WTC11 (cell line): ENCODE measurements around the gene NOS3. TPM values are rescaled to one million over a fixed set of nuclear protein-coding genes. Genes with fewer than 3 reads are reported as not detected.
A peak's percentile ranks its signal among the peaks of the same experiment; 100 is the strongest.

Source experiments
- ATAC-seq: fragments of 200-7000 bp; cut with Tn5 transposase; 2 replicates; pipeline ENCODE4 v1.10.0; 2021; ENCODE audit warnings: mild to moderate bottlenecking, moderate library complexity
- CTCF ChIA-PET: fragments of 300-600 bp; sonication (Branson Sonifier 250); formaldehyde crosslinking; loops from one replicate; lab custom pipeline; 2021; ENCODE audit warnings: antibody characterized with exemption; lab: Charles Lee
- POLR2A ChIA-PET: fragments of 350-600 bp; sonication (Branson Sonifier 250); formaldehyde crosslinking; loops from one replicate; lab custom pipeline; 2021; ENCODE audit warnings: antibody characterized with exemption; lab: Charles Lee
- DNase-seq: peaks from one replicate; pipeline ENCODE4 v3.0.0; 2021; ENCODE audit warnings: low spot score
- H3K27ac Mint-ChIP-seq: 2 replicates; pipeline ENCODE4 v1.8.0; 2021; ENCODE audit warnings: mixed read lengths
- H3K27me3 Mint-ChIP-seq: 2 replicates; pipeline ENCODE4 v1.8.0; 2021; ENCODE audit warnings: low read depth, mild to moderate bottlenecking, moderate library complexity, mixed read lengths
- H3K36me3 Mint-ChIP-seq: 2 replicates; pipeline ENCODE4 v1.8.0; 2021; ENCODE audit warnings: mixed read lengths
- H3K4me1 Mint-ChIP-seq: 2 replicates; pipeline ENCODE4 v1.8.0; 2022; ENCODE audit warnings: mixed read lengths
- H3K4me3 Mint-ChIP-seq: 2 replicates; pipeline ENCODE4 v1.8.0; 2021; ENCODE audit warnings: mild to moderate bottlenecking, moderate library complexity, mixed read lengths
- H3K9me3 Mint-ChIP-seq: 2 replicates; pipeline ENCODE4 v1.8.0; 2021; ENCODE audit warnings: mixed read lengths
- CREM ChIP-seq: sonication (generic); formaldehyde crosslinking; IDR thresholded peaks from 2 replicates; pipeline ENCODE4 v1.8.1; 2022; ENCODE audit warnings: mild to moderate bottlenecking, missing genetic modification reagents, moderate library complexity
- EMX1 ChIP-seq: fragments of 250-450 bp; sonication (Bioruptor Pico); IDR thresholded peaks from 2 replicates; pipeline ENCODE4 v1.8.0; 2021; ENCODE audit warnings: mild to moderate bottlenecking
- ETV6 ChIP-seq: sonication (generic); formaldehyde crosslinking; IDR thresholded peaks from 2 replicates; pipeline ENCODE4 v1.8.1; 2022; ENCODE audit warnings: mild to moderate bottlenecking, missing genetic modification reagents
- FOXP4 ChIP-seq: sonication (generic); formaldehyde crosslinking; IDR thresholded peaks from 2 replicates; pipeline ENCODE4 v1.8.0; 2022; ENCODE audit warnings: mild to moderate bottlenecking, missing genetic modification reagents
- GABPB1 ChIP-seq: sonication (generic); formaldehyde crosslinking; IDR thresholded peaks from 2 replicates; pipeline ENCODE4 v1.8.1; 2023; ENCODE audit warnings: mild to moderate bottlenecking, missing genetic modification reagents
- JUN ChIP-seq: sonication (generic); formaldehyde crosslinking; IDR thresholded peaks from 2 replicates; pipeline ENCODE4 v1.8.0; 2023; ENCODE audit warnings: mild to moderate bottlenecking, missing genetic modification reagents
- NFATC4 ChIP-seq: fragments of 250-450 bp; sonication (Bioruptor Pico); IDR thresholded peaks from 2 replicates; pipeline ENCODE4 v1.9.0; 2021; ENCODE audit warnings: mild to moderate bottlenecking
- NR1H2 ChIP-seq: sonication (generic); formaldehyde crosslinking; IDR thresholded peaks from 2 replicates; pipeline ENCODE4 v1.9.0; 2021; ENCODE audit warnings: mild to moderate bottlenecking, moderate library complexity, missing genetic modification reagents
- RORB ChIP-seq: fragments of 250-450 bp; sonication (Bioruptor Pico); IDR thresholded peaks from 2 replicates; pipeline ENCODE4 v1.9.0; 2021; ENCODE audit warnings: mild to moderate bottlenecking
- SMAD3 ChIP-seq: sonication (generic); formaldehyde crosslinking; IDR thresholded peaks from 2 replicates; pipeline ENCODE4 v1.8.0; 2022; ENCODE audit warnings: missing genetic modification reagents, mild to moderate bottlenecking, borderline replicate concordance
- SOX15 ChIP-seq: fragments of 250-450 bp; sonication (Bioruptor Pico); IDR thresholded peaks from 2 replicates; pipeline ENCODE4 v1.9.0; 2021; ENCODE audit warnings: mild to moderate bottlenecking
- TCF7 ChIP-seq: sonication (generic); formaldehyde crosslinking; IDR thresholded peaks from 2 replicates; pipeline ENCODE4 v1.8.0; 2022; ENCODE audit warnings: mild to moderate bottlenecking, low read depth, missing genetic modification reagents, moderate library complexity
- TEAD4 ChIP-seq: sonication (generic); formaldehyde crosslinking; IDR thresholded peaks from 2 replicates; pipeline ENCODE4 v1.8.0; 2022; ENCODE audit warnings: mild to moderate bottlenecking, missing genetic modification reagents
- USF1 ChIP-seq: sonication (generic); formaldehyde crosslinking; IDR thresholded peaks from 2 replicates; pipeline ENCODE4 v1.8.0; 2022; ENCODE audit warnings: mild to moderate bottlenecking, missing genetic modification reagents
- ZNF281 ChIP-seq: sonication (generic); formaldehyde crosslinking; IDR thresholded peaks from 2 replicates; pipeline ENCODE4 v1.8.0; 2023; ENCODE audit warnings: mild to moderate bottlenecking, missing genetic modification reagents
- ZNF317 ChIP-seq: sonication (generic); formaldehyde crosslinking; IDR thresholded peaks from 2 replicates; pipeline ENCODE4 v1.8.1; 2023; ENCODE audit warnings: low read depth, mild to moderate bottlenecking, moderate library complexity, missing genetic modification reagents, borderline replicate concordance
- ZNF396 ChIP-seq: fragments of 250-450 bp; sonication (Bioruptor Pico); IDR thresholded peaks from 2 replicates; pipeline ENCODE4 v1.8.0; 2021; ENCODE audit warnings: mild to moderate bottlenecking, moderate library complexity, borderline replicate concordance
- ZNF512 ChIP-seq: sonication (generic); formaldehyde crosslinking; IDR thresholded peaks from 2 replicates; pipeline ENCODE4 v1.8.1; 2022; ENCODE audit warnings: missing genetic modification reagents, borderline replicate concordance
- total RNA-seq: library from RNA; stranded (reverse); gene quantifications from 3 replicates; pipeline ENCODE4 v1.2.3, GENCODE V29; 2021
- TF ChIP-seq, protein P1 (sequence below): sonication (generic); formaldehyde crosslinking; IDR thresholded peaks from 2 replicates; pipeline ENCODE4 v1.8.1; 2022; ENCODE audit warnings: mild to moderate bottlenecking, missing genetic modification reagents, moderate library complexity, borderline replicate concordance
- TF ChIP-seq, protein P2 (sequence below): sonication (generic); formaldehyde crosslinking; conservative IDR thresholded peaks from 2 replicates; pipeline ENCODE4 v1.8.1; 2022; ENCODE audit warnings: mild to moderate bottlenecking, missing genetic modification reagents

Gene NOS3
- total RNA-seq, 1 experiment from 2014 or later, result 6.6 TPM

GRCh38 chr7:151039850-151040548 lies 49.2 kb downstream of the NOS3 start:
- Mint-ChIP-seq H3K27me3 (no peaks in the 10 kb centered on the region), H3K4me1 (no peaks in the 10 kb centered on the region), H3K36me3 (no peaks in the 10 kb centered on the region), H3K4me3 (no peak overlapping the region), H3K9me3 (no peaks in the 10 kb centered on the region), H3K27ac (no peak overlapping the region)
- no peak for DNase-seq
- 0 out of 2 replicates have a peak, but pooled peaks have one; percentile 11 for ATAC-seq
- TF ChIP-seq ZNF396 (CRISPR knock-in tag) (no peak), FOXP4 (CRISPR knock-in tag) (no peak), NR1H2 (CRISPR knock-in tag) (no peak), TCF7 (no peak), NFATC4 (CRISPR knock-in tag) (no peak), JUN (no peak), ZNF281 (no peak), ZNF512 (no peak), CREM (CRISPR knock-in tag) (no peak), SMAD3 (no peak), GABPB1 (CRISPR knock-in tag) (no peak), RORB (CRISPR knock-in tag) (no peak), EMX1 (no peak), TEAD4 (CRISPR knock-in tag) (no peak), ETV6 (no peak), USF1 (no peak), ZNF317 (CRISPR knock-in tag) (no peak), SOX15 (CRISPR knock-in tag) (no peak)
- TF ChIP-seq, protein P1, sequence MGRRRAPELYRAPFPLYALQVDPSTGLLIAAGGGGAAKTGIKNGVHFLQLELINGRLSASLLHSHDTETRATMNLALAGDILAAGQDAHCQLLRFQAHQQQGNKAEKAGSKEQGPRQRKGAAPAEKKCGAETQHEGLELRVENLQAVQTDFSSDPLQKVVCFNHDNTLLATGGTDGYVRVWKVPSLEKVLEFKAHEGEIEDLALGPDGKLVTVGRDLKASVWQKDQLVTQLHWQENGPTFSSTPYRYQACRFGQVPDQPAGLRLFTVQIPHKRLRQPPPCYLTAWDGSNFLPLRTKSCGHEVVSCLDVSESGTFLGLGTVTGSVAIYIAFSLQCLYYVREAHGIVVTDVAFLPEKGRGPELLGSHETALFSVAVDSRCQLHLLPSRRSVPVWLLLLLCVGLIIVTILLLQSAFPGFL (CRISPR knock-in tag), result no peak
- TF ChIP-seq, protein P2, sequence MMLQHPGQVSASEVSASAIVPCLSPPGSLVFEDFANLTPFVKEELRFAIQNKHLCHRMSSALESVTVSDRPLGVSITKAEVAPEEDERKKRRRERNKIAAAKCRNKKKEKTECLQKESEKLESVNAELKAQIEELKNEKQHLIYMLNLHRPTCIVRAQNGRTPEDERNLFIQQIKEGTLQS (CRISPR knock-in tag), result no peak
- ChIA-PET CTCF (interaction anchor here (0.8 to 1.7 kb wide), 4 partner anchors 12 to 71 kb away, joined by 3 to 6 read pairs (median 4); partner anchors contain the start of genes ABCB8 and CDK5), POLR2A (no interaction called here)
